ENCODE measurements around the gene SNAP47.

DNA sequence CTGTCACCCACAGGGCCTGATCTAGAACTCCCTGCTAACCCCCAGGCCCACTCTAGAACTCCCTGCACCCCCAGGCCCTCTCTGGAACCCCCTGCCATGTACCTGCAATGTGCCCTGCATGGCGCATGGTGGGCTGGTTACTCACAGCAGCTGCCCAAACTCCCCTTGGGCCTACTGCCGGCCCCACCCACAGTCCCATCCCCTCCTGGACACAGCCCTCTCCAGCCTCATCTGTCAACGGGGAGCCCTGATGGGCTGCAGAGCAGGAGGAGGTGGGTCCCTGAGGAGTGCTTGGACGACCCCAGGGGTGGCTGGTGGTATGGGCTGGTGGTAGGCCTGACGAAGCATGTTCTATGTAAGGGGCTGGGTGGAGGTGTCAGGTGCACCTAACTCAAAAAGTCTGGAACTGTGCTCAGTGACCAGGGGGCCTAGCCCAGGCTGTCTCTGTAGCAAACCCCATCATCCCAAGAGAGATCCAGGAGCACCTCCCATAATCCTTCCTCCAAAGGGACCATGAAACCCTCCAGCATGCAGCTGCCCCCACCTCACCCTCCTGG lies 61.2 kb downstream of the SNAP47 start:
- TF ChIP-seq EZH2 (IDR thresholded peaks at IDR 0.05; ENCODE audit: borderline replicate concordance, insufficient read depth, low read length, poor library complexity, severe bottlenecking) (no peak), RAD21 (conservative IDR thresholded peaks at IDR 0.05) (no peak), REST (IDR thresholded peaks at IDR 0.05; ENCODE audit: borderline replicate concordance) (no peak), POLR2AphosphoS5 (IDR thresholded peaks at IDR 0.05) (no peak), TAF1 (IDR thresholded peaks at IDR 0.05; ENCODE audit: low read depth) (no peak), EP300 (conservative IDR thresholded peaks at IDR 0.05; ENCODE audit: poor library complexity, severe bottlenecking) (no peak), SMC3 (conservative IDR thresholded peaks at IDR 0.05; ENCODE audit: poor library complexity) (no peak), MXI1 (conservative IDR thresholded peaks at IDR 0.05; ENCODE audit: poor library complexity, severe bottlenecking) (no peak)
- TF ChIP-seq, protein P1, sequence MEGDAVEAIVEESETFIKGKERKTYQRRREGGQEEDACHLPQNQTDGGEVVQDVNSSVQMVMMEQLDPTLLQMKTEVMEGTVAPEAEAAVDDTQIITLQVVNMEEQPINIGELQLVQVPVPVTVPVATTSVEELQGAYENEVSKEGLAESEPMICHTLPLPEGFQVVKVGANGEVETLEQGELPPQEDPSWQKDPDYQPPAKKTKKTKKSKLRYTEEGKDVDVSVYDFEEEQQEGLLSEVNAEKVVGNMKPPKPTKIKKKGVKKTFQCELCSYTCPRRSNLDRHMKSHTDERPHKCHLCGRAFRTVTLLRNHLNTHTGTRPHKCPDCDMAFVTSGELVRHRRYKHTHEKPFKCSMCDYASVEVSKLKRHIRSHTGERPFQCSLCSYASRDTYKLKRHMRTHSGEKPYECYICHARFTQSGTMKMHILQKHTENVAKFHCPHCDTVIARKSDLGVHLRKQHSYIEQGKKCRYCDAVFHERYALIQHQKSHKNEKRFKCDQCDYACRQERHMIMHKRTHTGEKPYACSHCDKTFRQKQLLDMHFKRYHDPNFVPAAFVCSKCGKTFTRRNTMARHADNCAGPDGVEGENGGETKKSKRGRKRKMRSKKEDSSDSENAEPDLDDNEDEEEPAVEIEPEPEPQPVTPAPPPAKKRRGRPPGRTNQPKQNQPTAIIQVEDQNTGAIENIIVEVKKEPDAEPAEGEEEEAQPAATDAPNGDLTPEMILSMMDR (IDR thresholded peaks at IDR 0.05; ENCODE audit: poor library complexity, severe bottlenecking): no peak
